ENCODE results near the gene CYP2W1. TPM values are rescaled to one million over a fixed set of nuclear protein-coding genes. Genes with fewer than 3 reads are reported as not detected.

Gene CYP2W1
- polyA plus RNA-seq, 1 donor (not counting 4 experiments of a cell fraction or from before 2014, with no cell fraction given), result 0.05 TPM

DNA sequence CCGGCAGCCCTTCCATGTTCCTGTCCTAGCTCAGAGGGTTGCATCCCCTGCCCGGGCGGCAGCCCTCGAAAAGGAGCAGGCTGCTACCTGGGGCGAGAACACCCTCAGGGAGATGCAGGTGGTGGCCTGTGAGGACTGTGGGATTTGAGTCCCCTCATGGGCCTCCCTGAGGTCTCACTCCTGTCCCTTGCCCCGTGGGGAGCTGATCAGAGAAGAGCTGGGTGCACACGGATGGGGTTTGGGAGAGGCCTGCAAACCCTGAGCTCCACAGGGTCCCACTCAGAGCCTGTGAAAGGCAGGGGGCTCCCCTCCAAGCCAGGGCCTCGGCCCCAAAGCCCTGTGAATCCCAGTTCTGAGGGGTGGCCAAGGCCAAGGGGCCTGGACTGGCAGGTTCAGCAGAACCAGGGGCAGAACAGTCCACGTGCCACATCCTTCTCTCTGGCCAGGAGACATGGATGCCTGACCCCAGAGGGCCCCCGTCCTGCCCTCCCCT lies 424 bp upstream of the CYP2W1 start:
- Histone ChIP-seq H3K4me1 (ENCODE audit: control insufficient read depth, extremely low read depth, insufficient read depth, low read length) (peaks cover 2% of the 10 kb centered on the region), H3K36me3 (ENCODE audit: control insufficient read depth in 2 of 2, extremely low read depth in 1 of 2, insufficient read depth in 2 of 2, low read length in 2 of 2) (no peaks in the 10 kb centered on the region), H3K9me1 (ENCODE audit: control insufficient read depth, extremely low read depth, insufficient read depth, low read length) (no peaks in the 10 kb centered on the region), H3K4me3 (ENCODE audit: control insufficient read depth in 2 of 3, extremely low read depth in 1 of 3, insufficient read depth in 2 of 3, low read depth in 1 of 3, low read length in 3 of 3) (no peak overlapping the region), H3K27ac (ENCODE audit: control insufficient read depth, insufficient read depth, low read length) (no peak overlapping the region), H3K79me2 (ENCODE audit: control insufficient read depth, insufficient read depth, low read length) (no peaks in the 10 kb centered on the region), H3K9me3 (ENCODE audit: control insufficient read depth, low read depth, low read length) (no peaks in the 10 kb centered on the region), H4K20me1 (ENCODE audit: control insufficient read depth, extremely low read depth, insufficient read depth, low read length) (no peaks in the 10 kb centered on the region), H3K4me2 (ENCODE audit: control insufficient read depth, extremely low read depth, insufficient read depth, low read depth, low read length) (no peak overlapping the region), H3K27me3 (ENCODE audit: control insufficient read depth, extremely low read depth, insufficient read depth, low read length) (peaks cover 30% of the 10 kb centered on the region), H2AFZ (ENCODE audit: control insufficient read depth, low read length) (no peak overlapping the region), H3K9ac (ENCODE audit: control insufficient read depth, extremely low read depth, insufficient read depth, low read length) (no peak overlapping the region)
- FAIRE-seq (no peak), DNase-seq (ENCODE audit: low read depth, low spot score) (no peak)
- TF ChIP-seq EZH2 (IDR thresholded peaks at IDR 0.05; ENCODE audit: low read length), result no peak
- TF ChIP-seq, protein P1, sequence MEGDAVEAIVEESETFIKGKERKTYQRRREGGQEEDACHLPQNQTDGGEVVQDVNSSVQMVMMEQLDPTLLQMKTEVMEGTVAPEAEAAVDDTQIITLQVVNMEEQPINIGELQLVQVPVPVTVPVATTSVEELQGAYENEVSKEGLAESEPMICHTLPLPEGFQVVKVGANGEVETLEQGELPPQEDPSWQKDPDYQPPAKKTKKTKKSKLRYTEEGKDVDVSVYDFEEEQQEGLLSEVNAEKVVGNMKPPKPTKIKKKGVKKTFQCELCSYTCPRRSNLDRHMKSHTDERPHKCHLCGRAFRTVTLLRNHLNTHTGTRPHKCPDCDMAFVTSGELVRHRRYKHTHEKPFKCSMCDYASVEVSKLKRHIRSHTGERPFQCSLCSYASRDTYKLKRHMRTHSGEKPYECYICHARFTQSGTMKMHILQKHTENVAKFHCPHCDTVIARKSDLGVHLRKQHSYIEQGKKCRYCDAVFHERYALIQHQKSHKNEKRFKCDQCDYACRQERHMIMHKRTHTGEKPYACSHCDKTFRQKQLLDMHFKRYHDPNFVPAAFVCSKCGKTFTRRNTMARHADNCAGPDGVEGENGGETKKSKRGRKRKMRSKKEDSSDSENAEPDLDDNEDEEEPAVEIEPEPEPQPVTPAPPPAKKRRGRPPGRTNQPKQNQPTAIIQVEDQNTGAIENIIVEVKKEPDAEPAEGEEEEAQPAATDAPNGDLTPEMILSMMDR (optimal IDR thresholded peaks at IDR 0.05 in 1 of 3, IDR thresholded peaks at IDR 0.05 in 1 of 3, conservative IDR thresholded peaks at IDR 0.05 in 1 of 3; ENCODE audit: extremely low read depth in 1 of 3, insufficient read depth in 2 of 3, low read length in 3 of 3), result no peak
- dilution Hi-C loops (cut with MboI; ENCODE audit: extremely low pct_ligation_motif_present, low sequenced_read_pairs), result no loop called here

DNA sequence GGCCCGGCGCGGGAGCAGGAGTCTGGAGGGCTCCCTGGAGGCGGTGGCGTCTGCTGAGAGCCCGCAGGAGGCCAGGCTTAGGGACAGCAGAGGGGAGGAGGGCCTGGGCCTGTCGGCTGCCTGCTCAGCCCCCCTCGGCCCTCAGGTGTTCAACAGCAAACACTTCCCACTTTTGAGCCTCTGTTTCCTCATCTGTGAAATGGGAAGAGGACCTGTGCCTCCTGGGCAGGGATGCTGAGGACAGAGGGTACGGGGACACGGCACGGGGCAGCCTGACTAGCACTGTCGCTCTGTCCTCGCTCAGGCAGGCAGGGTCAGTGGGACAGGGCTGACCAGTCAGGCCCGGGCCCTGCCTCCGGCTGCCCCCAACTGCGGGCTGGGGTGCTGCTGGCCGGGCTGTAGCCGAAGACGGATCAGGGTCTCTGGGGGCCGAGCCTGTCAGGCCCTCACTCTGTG lies 663 bp downstream of the CYP2W1 start:
- Histone ChIP-seq H3K9me1 (ENCODE audit: control insufficient read depth, extremely low read depth, insufficient read depth, low read length) (no peaks in the 10 kb centered on the region), H2AFZ (ENCODE audit: control insufficient read depth, low read length) (no peak overlapping the region), H3K9ac (ENCODE audit: control insufficient read depth, extremely low read depth, insufficient read depth, low read length) (no peak overlapping the region), H3K27me3 (ENCODE audit: control insufficient read depth, extremely low read depth, insufficient read depth, low read length) (peaks cover 30% of the 10 kb centered on the region), H3K4me3 (ENCODE audit: control insufficient read depth in 2 of 3, extremely low read depth in 1 of 3, insufficient read depth in 2 of 3, low read depth in 1 of 3, low read length in 3 of 3) (no peak overlapping the region), H3K4me2 (ENCODE audit: control insufficient read depth, extremely low read depth, insufficient read depth, low read depth, low read length) (no peak overlapping the region), H3K9me3 (ENCODE audit: control insufficient read depth, low read depth, low read length) (no peaks in the 10 kb centered on the region), H3K36me3 (ENCODE audit: control insufficient read depth in 2 of 2, extremely low read depth in 1 of 2, insufficient read depth in 2 of 2, low read length in 2 of 2) (no peaks in the 10 kb centered on the region), H3K79me2 (ENCODE audit: control insufficient read depth, insufficient read depth, low read length) (no peaks in the 10 kb centered on the region), H4K20me1 (ENCODE audit: control insufficient read depth, extremely low read depth, insufficient read depth, low read length) (no peaks in the 10 kb centered on the region), H3K27ac (ENCODE audit: control insufficient read depth, insufficient read depth, low read length) (no peak overlapping the region), H3K4me1 (ENCODE audit: control insufficient read depth, extremely low read depth, insufficient read depth, low read length) (peaks cover 2% of the 10 kb centered on the region)
- DNase-seq (ENCODE audit: low read depth, low spot score) (no peak), FAIRE-seq (no peak)
- dilution Hi-C loops (cut with MboI; ENCODE audit: extremely low pct_ligation_motif_present, low sequenced_read_pairs), result no loop called here
- TF ChIP-seq, protein P1 (optimal IDR thresholded peaks at IDR 0.05 in 1 of 3, IDR thresholded peaks at IDR 0.05 in 1 of 3, conservative IDR thresholded peaks at IDR 0.05 in 1 of 3; ENCODE audit: extremely low read depth in 1 of 3, insufficient read depth in 2 of 3, low read length in 3 of 3), result no peak
- TF ChIP-seq EZH2 (IDR thresholded peaks at IDR 0.05; ENCODE audit: low read length), result no peak
